Ovary (tissue), 10 donors: ENCODE data around the gene ZW10. TPM values are rescaled to one million over a fixed set of nuclear protein-coding genes. Genes with fewer than 3 reads are reported as not detected.
A peak's percentile ranks its signal among the peaks of the same experiment; 100 is the strongest.

Experiments
- DNase-seq, 5 donors: peaks; one replicate each; pipeline ENCODE4 v3.0.0-alpha.2; 2019 to 2020
- H3K27ac ChIP-seq, 2 donors: fragments of 200-600 bp; one replicate each; pipeline versions ENCODE4 v1.5.1 to v1.8.0; 2019 to 2022
- H3K27me3 ChIP-seq: fragments of 200-600 bp; one replicate; pipeline ENCODE4 v1.8.0; 2022
- H3K36me3 ChIP-seq: fragments of 200-600 bp; sonication (generic); one replicate; pipeline ENCODE4 v1.5.1; 2019
- H3K4me1 ChIP-seq: one replicate; pipeline ENCODE4 v1.8.1; 2013; ENCODE audit warnings: mild to moderate bottlenecking, moderate library complexity; ENCODE audit not compliant: insufficient read depth
- H3K4me3 ChIP-seq: fragments of 200-600 bp; sonication (generic); one replicate; pipeline ENCODE4 v1.5.1; 2017
- H3K9me3 ChIP-seq, 2 donors: fragments of 200-600 bp in 1 of 2; sonication (generic) in 1 of 2; one replicate each; pipeline versions ENCODE4 v1.5.1 to v1.8.1; 2013 to 2019; ENCODE audit warnings: mild to moderate bottlenecking in 1 of 2, moderate library complexity in 1 of 2
- EP300 ChIP-seq: sonication (generic); formaldehyde crosslinking; IDR thresholded peaks from one replicate; pipeline ENCODE4 v1.6.1; 2017; ENCODE audit warnings: antibody characterized with exemption
- POLR2A ChIP-seq: fragments of 450-650 bp; IDR thresholded peaks from one replicate; pipeline ENCODE4 v1.6.1; 2017; ENCODE audit warnings: antibody characterized with exemption, mild to moderate bottlenecking, moderate library complexity
- WGBS, 3 donors: extraction: QIAGEN DNeasy Blood & Tissue Kit in 1 of 3; methylation state at CpG; one replicate each; pipeline versions ENCODE4 v1.1.5 to v1.1.7; 2013 to 2017; 5-methylcytosine and 5-hydroxymethylcytosine counted together
- intact Hi-C, 4 donors: fragments of 100-400 bp; cut with DNase I; formaldehyde crosslinking; loops; one replicate each; pipeline versions ENCODE4 v1.11.0 to v1.15.1; 2022 to 2023
- long read RNA-seq, 3 donors: library from polyadenylated mRNA in 2 of 3; unstranded in 2 of 3; transcript quantifications; one replicate each; pipeline ENCODE4 v2.0.0 and lab custom pipeline, GENCODE V29; 2021 to 2026
- polyA plus RNA-seq, 2 donors: library from polyadenylated mRNA; stranded (reverse); fragments of 200-250 nt in 1 of 2; fragments of 350-450 nt in 1 of 2; fragmentation: Illumina TruSeq in 1 of 2; extraction: RNeasy Lipid Tissue Mini Kit (QIAGEN cat#74804) in 1 of 2; gene quantifications; one replicate each; pipeline ENCODE4 v1.2.3, GENCODE V29; 2013 to 2014
- total RNA-seq, 7 donors: library from RNA; depleted of rRNA in 2 of 7; stranded (reverse); fragments of >200 nt in 2 of 7; fragmentation: NEBNext Ultra II Directional in 3 of 7; extraction: Animal tissue kit (Norgen Biotek cat#: 25700) in 3 of 7; gene quantifications; one replicate each; pipeline versions ENCODE4 v1.1.0 to v1.2.4, GENCODE V29; 2016 to 2023
- TF ChIP-seq, protein P1 (sequence below), 3 donors: fragments of 450-650 bp in 2 of 3; fragments of 200-600 bp in 1 of 3; IDR thresholded peaks; one replicate each; pipeline versions ENCODE4 v1.5.1 to v1.8.0; 2016 to 2022; ENCODE audit warnings: antibody characterized with exemption in 3 of 3, mild to moderate bottlenecking in 1 of 3
- donor health status: DM: no; HTN: no; CAD: no; lungs with moderate emphysema.
- donor health status: DM: no; HTN: no; CAD: no.
- donor health status: Bipolar disorder and iron deficiency.
- donor health status: DM: yes; HTN: yes; CAD: no.
- donor health status: DM: no; HTN: no; CAD: no.
- donor health status: DM: yes; HTN: yes; CAD: no.

ZW10 gene, protein sequence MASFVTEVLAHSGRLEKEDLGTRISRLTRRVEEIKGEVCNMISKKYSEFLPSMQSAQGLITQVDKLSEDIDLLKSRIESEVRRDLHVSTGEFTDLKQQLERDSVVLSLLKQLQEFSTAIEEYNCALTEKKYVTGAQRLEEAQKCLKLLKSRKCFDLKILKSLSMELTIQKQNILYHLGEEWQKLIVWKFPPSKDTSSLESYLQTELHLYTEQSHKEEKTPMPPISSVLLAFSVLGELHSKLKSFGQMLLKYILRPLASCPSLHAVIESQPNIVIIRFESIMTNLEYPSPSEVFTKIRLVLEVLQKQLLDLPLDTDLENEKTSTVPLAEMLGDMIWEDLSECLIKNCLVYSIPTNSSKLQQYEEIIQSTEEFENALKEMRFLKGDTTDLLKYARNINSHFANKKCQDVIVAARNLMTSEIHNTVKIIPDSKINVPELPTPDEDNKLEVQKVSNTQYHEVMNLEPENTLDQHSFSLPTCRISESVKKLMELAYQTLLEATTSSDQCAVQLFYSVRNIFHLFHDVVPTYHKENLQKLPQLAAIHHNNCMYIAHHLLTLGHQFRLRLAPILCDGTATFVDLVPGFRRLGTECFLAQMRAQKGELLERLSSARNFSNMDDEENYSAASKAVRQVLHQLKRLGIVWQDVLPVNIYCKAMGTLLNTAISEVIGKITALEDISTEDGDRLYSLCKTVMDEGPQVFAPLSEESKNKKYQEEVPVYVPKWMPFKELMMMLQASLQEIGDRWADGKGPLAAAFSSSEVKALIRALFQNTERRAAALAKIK
- 10 to 100 TPM in 4 of 7 donors, 1 to 10 TPM in 3; 8.9 to 12.6 (median 11.7) TPM for total RNA-seq
- 10 to 100 TPM in 1 of 2 donors, 1 to 10 TPM in 1; 7.0 to 11.8 TPM for polyA plus RNA-seq
- long read RNA-seq, donor 1, transcript ZW10-201 (16 exons, 2,992 nt): major isoform, 16 of 25 reads
- long read RNA-seq, donor 1, partial matches to known transcripts: 6 of 25 reads
- long read RNA-seq, donor 1, other reads (novel, unspliced or antisense): 3 of 25 reads
- long read RNA-seq, donor 2, partial matches to known transcripts: 0 of 4 reads
- long read RNA-seq, donor 2, other reads (novel, unspliced or antisense): 0 of 4 reads
- long read RNA-seq, donor 3, transcript ZW10-201 (16 exons, 2,992 nt): major isoform, 8 of 13 reads
- long read RNA-seq, donor 3, partial matches to known transcripts: 2 of 13 reads
- long read RNA-seq, donor 3, other reads (novel, unspliced or antisense): 3 of 13 reads

DNA sequence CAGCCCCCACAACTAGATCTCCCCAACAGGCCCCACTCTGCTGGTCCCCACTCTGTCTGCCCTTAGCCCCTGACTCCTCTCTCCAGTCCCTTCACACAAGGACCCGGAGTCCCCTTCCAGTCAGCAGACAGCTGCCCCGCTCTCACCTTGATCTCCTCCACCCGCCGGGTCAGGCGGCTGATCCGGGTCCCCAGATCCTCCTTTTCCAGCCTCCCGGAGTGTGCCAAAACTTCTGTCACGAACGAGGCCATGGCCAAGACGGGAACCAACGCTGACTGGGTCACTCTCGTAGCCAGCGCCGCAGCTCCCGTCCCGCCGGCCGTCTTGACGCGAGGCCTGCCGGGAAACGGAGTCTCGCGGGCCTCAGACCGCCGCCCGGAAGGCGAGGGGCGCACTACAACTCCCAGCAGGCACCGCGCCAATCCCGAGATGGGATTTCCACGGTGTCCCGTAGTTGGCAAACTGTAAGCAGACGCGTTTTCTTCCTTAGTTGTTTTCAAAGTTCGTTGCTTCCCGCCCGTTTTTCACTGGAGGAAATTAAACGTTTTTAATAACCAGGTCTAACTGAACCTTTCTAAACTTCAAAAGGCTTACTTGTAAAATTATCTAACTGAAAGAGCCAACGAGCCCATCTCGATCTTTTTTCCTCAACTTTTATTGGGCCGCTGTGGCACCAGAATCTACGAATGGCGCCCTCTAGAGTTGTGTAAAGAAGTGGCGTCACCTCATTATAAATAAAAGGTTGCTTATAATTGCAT is at the start of gene ZW10:
Gene ZW10 (minus strand): TSS at position 277 of the 758 bp plus-strand sequence. CDS start 26 bp downstream, at position 251.
- Histone ChIP-seq H3K4me3 (peak within 1 kb of the TSS; percentile 83), H3K27me3 (no peaks in the 10 kb centered on the region), H3K4me1 (peaks cover 6% of the 10 kb centered on the region), H3K9me3 (no peaks in the 10 kb centered on the region), H3K27ac (peak within 1 kb of the TSS in 1 of 2 donors; percentile 62), H3K36me3 (no peaks in the 10 kb centered on the region)
- peak; percentile 96 to 99 (median 97) for DNase-seq
- intact Hi-C loops: loop anchor here in 1 of 4 donors (10.0 kb wide), 1 partner anchor 459 kb away; the partner anchor contains the start of gene TTC12
- 0 to 1% (median 0%) methylated on average over 46 of the region's 46 CpGs for WGBS, 3 donors
- no peak for TF ChIP-seq EP300
- TF ChIP-seq, protein P1, sequence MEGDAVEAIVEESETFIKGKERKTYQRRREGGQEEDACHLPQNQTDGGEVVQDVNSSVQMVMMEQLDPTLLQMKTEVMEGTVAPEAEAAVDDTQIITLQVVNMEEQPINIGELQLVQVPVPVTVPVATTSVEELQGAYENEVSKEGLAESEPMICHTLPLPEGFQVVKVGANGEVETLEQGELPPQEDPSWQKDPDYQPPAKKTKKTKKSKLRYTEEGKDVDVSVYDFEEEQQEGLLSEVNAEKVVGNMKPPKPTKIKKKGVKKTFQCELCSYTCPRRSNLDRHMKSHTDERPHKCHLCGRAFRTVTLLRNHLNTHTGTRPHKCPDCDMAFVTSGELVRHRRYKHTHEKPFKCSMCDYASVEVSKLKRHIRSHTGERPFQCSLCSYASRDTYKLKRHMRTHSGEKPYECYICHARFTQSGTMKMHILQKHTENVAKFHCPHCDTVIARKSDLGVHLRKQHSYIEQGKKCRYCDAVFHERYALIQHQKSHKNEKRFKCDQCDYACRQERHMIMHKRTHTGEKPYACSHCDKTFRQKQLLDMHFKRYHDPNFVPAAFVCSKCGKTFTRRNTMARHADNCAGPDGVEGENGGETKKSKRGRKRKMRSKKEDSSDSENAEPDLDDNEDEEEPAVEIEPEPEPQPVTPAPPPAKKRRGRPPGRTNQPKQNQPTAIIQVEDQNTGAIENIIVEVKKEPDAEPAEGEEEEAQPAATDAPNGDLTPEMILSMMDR (IDR thresholded peaks at IDR 0.05): peak; percentile 78 to 81 (median 80)
- TF ChIP-seq POLR2A: no peak

DNA sequence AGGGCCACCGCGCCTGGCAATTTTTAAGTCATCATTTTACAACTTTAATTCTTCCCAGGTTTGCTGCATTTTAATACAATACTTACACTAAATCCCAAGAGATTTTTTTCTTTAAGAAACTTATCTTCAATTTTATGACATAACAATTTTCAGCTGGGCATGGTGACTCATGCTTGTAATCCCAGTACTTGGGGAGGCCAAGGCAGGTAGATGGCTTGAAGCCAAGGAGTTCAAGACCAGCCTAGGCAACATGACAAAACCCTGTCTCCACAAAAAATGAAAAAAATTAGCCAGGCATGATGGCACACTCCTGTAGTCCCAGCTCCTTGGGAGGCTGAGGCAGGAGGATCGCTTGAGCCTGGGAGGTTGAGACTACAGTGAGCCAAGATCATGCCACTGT is 44.9 kb upstream of the ZW10 start:
- Histone ChIP-seq H3K27ac (no peak overlapping the region), H3K36me3 (no peaks in the 10 kb centered on the region), H3K27me3 (no peaks in the 10 kb centered on the region), H3K4me3 (no peak overlapping the region), H3K4me1 (peaks cover 2% of the 10 kb centered on the region), H3K9me3 (no peaks in the 10 kb centered on the region)
- WGBS, 3 donors: 96 to 100% (median 99%) methylated on average over 3 of the region's 3 CpGs
- DNase-seq: no peak
- TF ChIP-seq EP300: no peak
- TF ChIP-seq POLR2A: no peak
- TF ChIP-seq, protein P1 (IDR thresholded peaks at IDR 0.05): no peak
- intact Hi-C loops: no loop called here

DNA sequence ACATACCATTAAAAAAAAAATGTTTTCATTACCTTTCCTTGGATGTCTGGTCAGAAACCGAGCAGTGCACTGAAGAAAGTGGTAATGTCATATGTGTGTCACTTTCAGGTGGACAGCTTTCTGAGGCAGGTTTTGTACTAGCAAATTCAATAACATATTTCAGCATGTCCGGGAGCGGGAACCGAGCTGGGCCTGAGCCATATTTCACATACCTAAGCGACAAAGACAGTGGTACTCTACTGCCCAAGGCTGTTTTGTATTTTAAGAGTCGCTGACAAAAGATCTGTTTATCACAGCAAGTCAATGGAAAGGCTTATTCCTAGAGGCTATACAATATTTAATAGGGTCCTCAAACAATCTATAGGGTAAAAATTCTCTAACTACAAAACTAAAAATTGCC is 44.1 kb upstream of the ZW10 start:
- Histone ChIP-seq H3K4me3 (no peak overlapping the region), H3K9me3 (no peaks in the 10 kb centered on the region), H3K27ac (no peak overlapping the region), H3K27me3 (no peaks in the 10 kb centered on the region), H3K4me1 (peaks cover 2% of the 10 kb centered on the region), H3K36me3 (no peaks in the 10 kb centered on the region)
- 91 to 94% (median 92%) methylated on average over 6 of the region's 6 CpGs for WGBS, 3 donors
- DNase-seq: no peak
- TF ChIP-seq EP300: no peak
- TF ChIP-seq, protein P1 (IDR thresholded peaks at IDR 0.05): no peak
- intact Hi-C loops: no loop called here
